Activated CD4-positive, CD25-positive, alpha-beta regulatory T cell treated with anti-CD3 and anti-CD28 coated beads, Interleukin-2, amount 50 U/mL, for 24 hours (primary cell): Measurements from ENCODE around the gene PIGS.
"Not testable (repeated sequence)": the region's sequence is repeated elsewhere in the genome, so short reads cannot be mapped to it uniquely, and the experiment has no call there.

Source experiments
- ATAC-seq, 2 donors: fragments of 150-1000 bp; cut with Tn5 transposase; one replicate each; pipeline ENCODE4 v1.10.0; 2021; ENCODE audit warnings: mild to moderate bottlenecking in 1 of 2, moderate library complexity in 1 of 2

Gene PIGS

GRCh38 chr17:28578246-28579195, 7.2 kb upstream of the PIGS start:
- ATAC-seq: no peak

- ATAC-seq: no peak
Observed at GRCh38 chr17:28577466-28577824, 6.1 kb upstream of the PIGS start.

GRCh38 chr17:28576758-28577465, 5.6 kb upstream of the PIGS start, which contains the start of gene ALDOC:
TSS of gene ALDOC (minus strand) at chr17:28576895. CDS start at chr17:28575532, 1,363 bp downstream.
- peak; percentile 93 to 96 for ATAC-seq

- not testable (repeated sequence) for ATAC-seq
Observed at GRCh38 chr17:28576016-28576415, 4.7 kb upstream of the PIGS start.

GRCh38 chr17:28575126-28575795, 3.9 kb upstream of the PIGS start:
- ATAC-seq: no peak

- no peak for ATAC-seq
Observed at GRCh38 chr17:28574526-28574925, 3.2 kb upstream of the PIGS start.

GRCh38 chr17:28573966-28574480, 2.7 kb upstream of the PIGS start:
- no peak for ATAC-seq

GRCh38 chr17:28573521-28573920, 2.2 kb upstream of the PIGS start:
- no peak for ATAC-seq

- no peak for ATAC-seq
Observed at GRCh38 chr17:28573040-28573380, 1.7 kb upstream of the PIGS start.

- no peak for ATAC-seq
Observed at GRCh38 chr17:28572259-28573039, 1.1 kb upstream of the PIGS start.

GRCh38 chr17:28570716-28571360, 486 bp downstream of the PIGS start:
- peak; percentile 33 to 40 for ATAC-seq

- ATAC-seq: no peak
Observed at GRCh38 chr17:28569446-28569845, 1.9 kb downstream of the PIGS start.

GRCh38 chr17:28567604-28568003, 3.7 kb downstream of the PIGS start:
- no peak for ATAC-seq

GRCh38 chr17:28563475-28563874, 7.8 kb downstream of the PIGS start:
- ATAC-seq: no peak

- ATAC-seq: no peak
Observed at GRCh38 chr17:28555022-28555421, 16.3 kb downstream of the PIGS start.

GRCh38 chr17:28554565-28554964, 16.8 kb downstream of the PIGS start:
- ATAC-seq: no peak

- no peak for ATAC-seq
Observed at GRCh38 chr17:28553000-28553505, 18.3 kb downstream of the PIGS start.

GRCh38 chr17:28552176-28552999, 18.9 kb downstream of the PIGS start, which contains the start of gene UNC119:
TSS of gene UNC119 (minus strand) at chr17:28552624. CDS start at chr17:28552557, 67 bp downstream.
- ATAC-seq: peak; percentile 85 to 86

GRCh38 chr17:28551421-28552175, 19.7 kb downstream of the PIGS start:
- ATAC-seq: no peak

GRCh38 chr17:28550858-28551257, 20.5 kb downstream of the PIGS start:
- no peak for ATAC-seq
